A549 (cell line): ENCODE results near the gene SYCE1. TPM values are rescaled to one million over a fixed set of nuclear protein-coding genes. Genes with fewer than 3 reads are reported as not detected.
A peak's percentile ranks its signal among the peaks of the same experiment; 100 is the strongest.

Experiments
- ATAC-seq, 2 experiments: fragments of 200-7000 bp in 1 of 2; fragments of >200 bp in 1 of 2; cut with Nextera tagmentation in 1 of 2; cut with Tn5 transposase in 1 of 2; 3 replicates each; pipeline versions ENCODE4 v1.8.0 to v1.9.1; 2018 to 2020; ENCODE audit warnings: mild to moderate bottlenecking in 1 of 2, moderate library complexity in 1 of 2
- CTCF ChIA-PET: fragments of 300-600 bp; sonication (Branson Sonifier 250); formaldehyde crosslinking; extraction: SDS; loops from one replicate; lab custom pipeline; 2021; ENCODE audit warnings: antibody characterized with exemption, inconsistent platforms; lab: Yijun Ruan, JAX
- POLR2A ChIA-PET: fragments of 350-600 bp; formaldehyde crosslinking; extraction: SDS; loops from one replicate; lab custom pipeline; 2021; ENCODE audit warnings: antibody characterized with exemption, inconsistent platforms; lab: Yijun Ruan, JAX
- DNase-seq, 2 experiments: peaks; one replicate each; pipeline versions ENCODE4 v3.0.0 to v3.0.0-alpha.2; 2011 to 2016; ENCODE audit warnings: low read depth in 1 of 2, low spot score in 1 of 2
- FAIRE-seq: peaks from 2 replicates; lab custom pipeline; 2011; peaks lifted over from hg19 to GRCh38; lab: Jason Lieb, UNC
- H3K27ac ChIP-seq, 2 experiments: fragments of >200 bp; sonication (Bioruptor Twin); formaldehyde crosslinking; 3 replicates each; pipeline ENCODE4 v1.5.1; 2016 to 2017
- H3K4me1 ChIP-seq: fragments of >200 bp; sonication (Bioruptor Twin); formaldehyde crosslinking; 3 replicates; pipeline ENCODE4 v1.6.1; 2016
- H3K4me2 ChIP-seq: fragments of >200 bp; sonication (Bioruptor Twin); formaldehyde crosslinking; 3 replicates; pipeline ENCODE4 v1.6.1; 2016
- H3K4me3 ChIP-seq: fragments of >200 bp; sonication (Bioruptor Twin); formaldehyde crosslinking; 3 replicates; pipeline ENCODE4 v1.5.1; 2016
- H3K9me3 ChIP-seq: fragments of >200 bp; sonication (Bioruptor Twin); formaldehyde crosslinking; 3 replicates; pipeline ENCODE4 v1.6.1; 2016
- ATOH8 ChIP-seq: fragments of 250-450 bp; sonication (Bioruptor Pico); IDR thresholded peaks from 2 replicates; pipeline ENCODE4 v1.5.0; 2020; ENCODE audit warnings: low read depth, mild to moderate bottlenecking, moderate library complexity
- CHD2 ChIP-seq: fragments of 150-350 bp; IDR thresholded peaks from 2 replicates; pipeline ENCODE4 v1.6.1; 2014; ENCODE audit warnings: low read length; ENCODE audit not compliant: partially characterized antibody
- CHD4 ChIP-seq: fragments of 200-600 bp; sonication (generic); IDR thresholded peaks from 2 replicates; pipeline ENCODE4 v1.6.1; 2016; ENCODE audit warnings: antibody characterized with exemption, mild to moderate bottlenecking, borderline replicate concordance
- CTCF ChIP-seq: fragments of >200 bp; sonication (Bioruptor Twin); formaldehyde crosslinking; IDR thresholded peaks from 3 replicates; pipeline ENCODE4 v1.5.1; 2016
- EHF ChIP-seq: fragments of 250-450 bp; sonication (Bioruptor Pico); IDR thresholded peaks from 2 replicates; pipeline ENCODE4 v1.5.0; 2020; ENCODE audit warnings: mild to moderate bottlenecking
- ELK1 ChIP-seq: fragments of 150-350 bp; IDR thresholded peaks from 2 replicates; pipeline ENCODE4 v1.6.1; 2014; ENCODE audit warnings: low read depth, mild to moderate bottlenecking, low read length
- FOSL2 ChIP-seq, 2 experiments: fragments of 450-650 bp in 1 of 2; fragments of >200 bp in 1 of 2; sonication (Bioruptor Twin) in 1 of 2; formaldehyde crosslinking; IDR thresholded peaks; 2 replicates each; pipeline versions ENCODE4 v1.5.0 to v1.6.1; 2016 to 2020; ENCODE audit warnings: mild to moderate bottlenecking in 1 of 2, moderate library complexity in 1 of 2
- GATA3 ChIP-seq: IDR thresholded peaks from 2 replicates; pipeline ENCODE4 v1.6.1; 2012; ENCODE audit warnings: borderline replicate concordance
- HDAC2 ChIP-seq: fragments of 200-600 bp; sonication (generic); IDR thresholded peaks from 2 replicates; pipeline ENCODE4 v1.6.1; 2016
- HES2 ChIP-seq: fragments of >200 bp; sonication (Bioruptor Twin); formaldehyde crosslinking; IDR thresholded peaks from 2 replicates; pipeline ENCODE4 v1.6.1; 2016
- JUN ChIP-seq, 2 experiments: fragments of >200 bp; sonication (Bioruptor Twin); formaldehyde crosslinking; IDR thresholded peaks; 2 replicates in 1 of 2; 3 replicates in 1 of 2; pipeline ENCODE4 v1.6.1; 2016 to 2017
- MAZ ChIP-seq: fragments of 150-350 bp; IDR thresholded peaks from 2 replicates; pipeline ENCODE4 v1.6.1; 2014; ENCODE audit warnings: antibody characterized with exemption, low read depth, low read length, borderline replicate concordance
- POLR2AphosphoS2 ChIP-seq: conservative IDR thresholded peaks from 2 replicates; pipeline ENCODE4 v1.6.1; 2012; ENCODE audit warnings: low read length, improper control_type of control experiment, inconsistent platforms
- WGBS: methylation state at CpG from one replicate; pipeline ENCODE4 v1.1.6; 2017; ENCODE audit errors: missing lambda C conversion rate; 5-methylcytosine and 5-hydroxymethylcytosine counted together
- polyA plus RNA-seq, 4 experiments: library from polyadenylated mRNA; depleted of rRNA in 3 of 4; stranded (reverse); fragments of >200 nt; fragmentation: RNase III in 1 of 4; extraction: RNeasy Plus Mini Kit Qiagen cat#74134 plus additional on column Dnase treatment in 1 of 4; gene quantifications; 2 replicates in 3 of 4; 3 replicates in 1 of 4; pipeline ENCODE4 v1.2.3, GENCODE V29; 2011 to 2017
- TF ChIP-seq, protein P1 (sequence below): fragments of 200-600 bp; sonication (generic); IDR thresholded peaks from 2 replicates; pipeline ENCODE4 v1.6.1; 2016; ENCODE audit warnings: antibody characterized with exemption, mild to moderate bottlenecking, moderate library complexity

Gene SYCE1
- polyA plus RNA-seq, 2 of the 4 experiments (the other 2 are of a cell fraction): not detected

DNA sequence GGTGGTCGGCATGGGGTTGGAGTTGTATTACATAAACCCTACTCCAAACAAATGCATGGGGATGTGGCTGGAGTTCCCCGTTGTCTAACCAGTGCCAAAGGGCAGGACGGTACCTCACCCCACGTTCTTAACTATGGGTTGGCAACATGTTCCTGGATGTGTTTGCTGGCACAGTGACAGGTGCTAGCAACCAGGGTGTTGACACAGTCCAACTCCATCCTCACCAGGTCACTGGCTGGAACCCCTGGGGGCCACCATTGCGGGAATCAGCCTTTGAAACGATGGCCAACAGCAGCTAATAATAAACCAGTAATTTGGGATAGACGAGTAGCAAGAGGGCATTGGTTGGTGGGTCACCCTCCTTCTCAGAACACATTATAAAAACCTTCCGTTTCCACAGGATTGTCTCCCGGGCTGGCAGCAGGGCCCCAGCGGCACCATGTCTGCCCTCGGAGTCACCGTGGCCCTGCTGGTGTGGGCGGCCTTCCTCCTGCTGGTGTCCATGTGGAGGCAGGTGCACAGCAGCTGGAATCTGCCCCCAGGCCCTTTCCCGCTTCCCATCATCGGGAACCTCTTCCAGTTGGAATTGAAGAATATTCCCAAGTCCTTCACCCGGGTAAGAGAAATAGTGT, 38.3 kb downstream of the SYCE1 start, which contains the start of gene CYP2E1:
Gene CYP2E1 (plus strand): TSS at position 407 of the 632 bp plus-strand sequence. CDS start 33 bp downstream, at position 440.
- POLR2A ChIA-PET: no interaction called here
- 35% methylated on average over 15 of the region's 16 CpGs for WGBS
- no peak for FAIRE-seq
- Histone ChIP-seq H3K27ac (no peak within 1 kb of the TSS), H3K4me1 (0 out of 3 replicates have a peak, but pooled peaks cover 3% of the 10 kb centered on the region), H3K4me2 (peak within 1 kb of the TSS; percentile 68), H3K4me3 (peak within 1 kb of the TSS; percentile 28; the same call in 1 of the 3 replicates), H3K9me3 (peaks cover 25% of the 10 kb centered on the region)
- ATAC-seq: no peak
- CTCF ChIA-PET: interaction anchor here (0.5 to 0.9 kb wide), 2 partner anchors 9 to 77 kb away, joined by 3 read pairs; no protein-coding TSS in a partner anchor
- DNase-seq: no peak
- TF ChIP-seq GATA3 (no peak), FOSL2 (IDR thresholded peaks at IDR 0.05) (no peak), FOSL2 (CRISPR knock-in tag; IDR thresholded peaks at IDR 0.05) (no peak), MAZ (no peak), CHD2 (no peak), ATOH8 (CRISPR knock-in tag) (no peak), HES2 (no peak), EHF (CRISPR knock-in tag) (no peak)

DNA sequence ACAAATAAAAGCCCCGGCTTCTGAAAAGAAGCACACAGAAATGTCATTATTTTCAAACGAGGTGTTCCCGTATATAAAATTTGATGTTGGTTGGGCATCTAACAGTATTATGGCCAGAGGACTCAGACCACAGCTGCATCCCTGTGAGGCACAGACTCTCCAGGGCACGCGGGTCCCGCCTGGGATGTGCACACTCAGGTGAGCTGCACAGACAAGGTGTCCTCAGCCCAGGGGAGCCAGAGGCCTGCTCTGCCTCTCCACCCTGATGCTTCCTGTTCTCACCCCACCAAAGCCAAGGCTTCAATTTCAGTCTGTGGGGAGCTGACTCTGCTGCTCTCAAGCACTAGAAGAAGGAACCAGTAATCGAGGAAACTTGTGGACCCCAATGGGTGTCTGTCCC, 39.9 kb downstream of the SYCE1 start:
- ATAC-seq: no peak
- WGBS: 46% methylated on average over 7 of the region's 7 CpGs
- H3K4me2 ChIP-seq: no peak overlapping the region
- no peak for FAIRE-seq
- no peak for TF ChIP-seq FOSL2 (IDR thresholded peaks at IDR 0.05)
- no peak for TF ChIP-seq FOSL2 (CRISPR knock-in tag; IDR thresholded peaks at IDR 0.05)
- TF ChIP-seq GATA3: no peak
- TF ChIP-seq, protein P1, sequence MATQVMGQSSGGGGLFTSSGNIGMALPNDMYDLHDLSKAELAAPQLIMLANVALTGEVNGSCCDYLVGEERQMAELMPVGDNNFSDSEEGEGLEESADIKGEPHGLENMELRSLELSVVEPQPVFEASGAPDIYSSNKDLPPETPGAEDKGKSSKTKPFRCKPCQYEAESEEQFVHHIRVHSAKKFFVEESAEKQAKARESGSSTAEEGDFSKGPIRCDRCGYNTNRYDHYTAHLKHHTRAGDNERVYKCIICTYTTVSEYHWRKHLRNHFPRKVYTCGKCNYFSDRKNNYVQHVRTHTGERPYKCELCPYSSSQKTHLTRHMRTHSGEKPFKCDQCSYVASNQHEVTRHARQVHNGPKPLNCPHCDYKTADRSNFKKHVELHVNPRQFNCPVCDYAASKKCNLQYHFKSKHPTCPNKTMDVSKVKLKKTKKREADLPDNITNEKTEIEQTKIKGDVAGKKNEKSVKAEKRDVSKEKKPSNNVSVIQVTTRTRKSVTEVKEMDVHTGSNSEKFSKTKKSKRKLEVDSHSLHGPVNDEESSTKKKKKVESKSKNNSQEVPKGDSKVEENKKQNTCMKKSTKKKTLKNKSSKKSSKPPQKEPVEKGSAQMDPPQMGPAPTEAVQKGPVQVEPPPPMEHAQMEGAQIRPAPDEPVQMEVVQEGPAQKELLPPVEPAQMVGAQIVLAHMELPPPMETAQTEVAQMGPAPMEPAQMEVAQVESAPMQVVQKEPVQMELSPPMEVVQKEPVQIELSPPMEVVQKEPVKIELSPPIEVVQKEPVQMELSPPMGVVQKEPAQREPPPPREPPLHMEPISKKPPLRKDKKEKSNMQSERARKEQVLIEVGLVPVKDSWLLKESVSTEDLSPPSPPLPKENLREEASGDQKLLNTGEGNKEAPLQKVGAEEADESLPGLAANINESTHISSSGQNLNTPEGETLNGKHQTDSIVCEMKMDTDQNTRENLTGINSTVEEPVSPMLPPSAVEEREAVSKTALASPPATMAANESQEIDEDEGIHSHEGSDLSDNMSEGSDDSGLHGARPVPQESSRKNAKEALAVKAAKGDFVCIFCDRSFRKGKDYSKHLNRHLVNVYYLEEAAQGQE: no peak
- no peak for TF ChIP-seq CHD4
- TF ChIP-seq POLR2AphosphoS2: no peak
- no peak for TF ChIP-seq EHF (CRISPR knock-in tag)
- TF ChIP-seq ELK1: no peak
- no peak for TF ChIP-seq CTCF
- TF ChIP-seq JUN (IDR thresholded peaks at IDR 0.05): no peak
- TF ChIP-seq HDAC2: no peak
- DNase-seq: no peak
- no peak overlapping the region for H3K27ac ChIP-seq
- ChIA-PET POLR2A (no interaction called here), CTCF (no interaction called here)
- H3K4me3 ChIP-seq: no peak overlapping the region
- 0 out of 3 replicates have a peak, but pooled peaks cover 5% of the 10 kb centered on the region for H3K4me1 ChIP-seq
- H3K9me3 ChIP-seq: peaks cover 35% of the 10 kb centered on the region
